Neural progenitor cell (in vitro differentiated cells): ENCODE measurements around the gene SRGAP3.

Experiments
- EZH2 ChIP-seq: fragments of 200-600 bp; sonication (generic); IDR thresholded peaks from 2 replicates; pipeline ENCODE4 v1.6.1; 2017; ENCODE audit warnings: antibody characterized with exemption, mild to moderate bottlenecking, moderate library complexity
- EZH2phosphoT487 ChIP-seq: fragments of 200-600 bp; sonication (generic); IDR thresholded peaks from 2 replicates; pipeline ENCODE4 v1.6.1; 2017; ENCODE audit warnings: antibody characterized with exemption
- TF ChIP-seq, protein P1 (sequence below): fragments of 200-600 bp; sonication (generic); IDR thresholded peaks from 2 replicates; pipeline ENCODE4 v1.5.1; 2017; ENCODE audit warnings: antibody characterized with exemption, mild to moderate bottlenecking

DNA sequence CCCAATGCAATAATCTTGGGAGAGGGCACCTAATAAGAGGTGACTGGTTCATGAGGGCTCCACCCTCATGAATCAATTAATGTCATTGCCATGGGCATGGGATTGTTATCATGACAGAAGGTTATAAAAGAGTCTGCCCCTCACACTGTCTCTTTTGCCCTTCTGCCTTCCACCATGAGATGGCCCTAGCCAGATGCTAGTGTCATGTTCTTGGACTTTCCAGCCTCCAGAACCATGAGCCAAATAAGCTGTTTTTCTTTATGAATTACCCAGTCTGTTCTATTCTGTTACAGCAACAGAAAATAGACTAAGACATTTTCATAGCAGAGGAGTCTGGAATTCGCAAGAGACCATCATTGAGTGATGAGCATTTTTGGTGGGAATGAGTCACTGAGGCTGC lies 270.2 kb downstream of the SRGAP3 start:
- TF ChIP-seq, protein P1, sequence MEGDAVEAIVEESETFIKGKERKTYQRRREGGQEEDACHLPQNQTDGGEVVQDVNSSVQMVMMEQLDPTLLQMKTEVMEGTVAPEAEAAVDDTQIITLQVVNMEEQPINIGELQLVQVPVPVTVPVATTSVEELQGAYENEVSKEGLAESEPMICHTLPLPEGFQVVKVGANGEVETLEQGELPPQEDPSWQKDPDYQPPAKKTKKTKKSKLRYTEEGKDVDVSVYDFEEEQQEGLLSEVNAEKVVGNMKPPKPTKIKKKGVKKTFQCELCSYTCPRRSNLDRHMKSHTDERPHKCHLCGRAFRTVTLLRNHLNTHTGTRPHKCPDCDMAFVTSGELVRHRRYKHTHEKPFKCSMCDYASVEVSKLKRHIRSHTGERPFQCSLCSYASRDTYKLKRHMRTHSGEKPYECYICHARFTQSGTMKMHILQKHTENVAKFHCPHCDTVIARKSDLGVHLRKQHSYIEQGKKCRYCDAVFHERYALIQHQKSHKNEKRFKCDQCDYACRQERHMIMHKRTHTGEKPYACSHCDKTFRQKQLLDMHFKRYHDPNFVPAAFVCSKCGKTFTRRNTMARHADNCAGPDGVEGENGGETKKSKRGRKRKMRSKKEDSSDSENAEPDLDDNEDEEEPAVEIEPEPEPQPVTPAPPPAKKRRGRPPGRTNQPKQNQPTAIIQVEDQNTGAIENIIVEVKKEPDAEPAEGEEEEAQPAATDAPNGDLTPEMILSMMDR: no peak
- TF ChIP-seq EZH2: no peak
- no peak for TF ChIP-seq EZH2phosphoT487
